ENCODE measurements around the gene HRAS.

DNA sequence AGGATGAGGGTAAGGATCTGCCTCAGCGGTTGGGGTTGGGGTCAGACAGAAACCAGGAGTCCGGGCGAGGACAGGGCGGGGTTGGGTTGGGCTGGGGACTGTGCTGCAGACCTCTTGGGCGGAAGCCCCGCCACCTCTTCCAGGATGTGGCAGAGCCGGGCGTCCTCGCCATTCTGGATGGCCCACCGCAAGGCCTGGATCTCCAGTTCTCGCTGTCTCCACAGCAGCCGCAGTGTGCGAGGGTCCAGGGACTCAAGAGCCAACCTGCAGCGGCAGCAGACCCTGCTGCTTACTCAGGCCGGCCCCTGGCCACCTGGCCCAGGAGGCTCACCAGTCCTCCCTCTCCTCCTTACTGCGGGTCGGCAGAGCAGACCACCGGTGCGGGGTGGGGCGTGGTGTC, 23.1 kb upstream of the HRAS start:
- TF ChIP-seq EZH2phosphoT487 (IDR thresholded peaks at IDR 0.05; ENCODE audit: insufficient read depth, low read depth) (no peak), EZH2 (IDR thresholded peaks at IDR 0.05; ENCODE audit: insufficient read depth, poor library complexity, severe bottlenecking) (no peak)

All from GM23248 (cell line).